ENCODE data around the gene HAVCR1.

HAVCR1 gene

GRCh38 chr5:156984064-156984463, 74.9 kb downstream of the HAVCR1 start:
- DNase-seq, result no peak

GRCh38 chr5:156981481-156981880, 77.4 kb downstream of the HAVCR1 start:
- DNase-seq, result peak in 1 of 2 donors; percentile 6

All from bone marrow (tissue), 2 donors.